Coronary artery (tissue), 2 donors: ENCODE results near the gene PXDN.
"Not testable (repeated sequence)": the region's sequence is repeated elsewhere in the genome, so short reads cannot be mapped to it uniquely, and the experiment has no call there.

Experiments used
- DNase-seq: peaks from one replicate; pipeline ENCODE4 v3.0.0-alpha.2; 2017; ENCODE audit warnings: low spot score
- H3K27ac ChIP-seq, 2 donors: fragments of 200-600 bp; sonication (generic); one replicate each; pipeline ENCODE4 v1.5.1; 2016 to 2019
- H3K4me3 ChIP-seq: fragments of 200-600 bp; sonication (generic); 2 replicates; pipeline ENCODE4 v1.5.1; 2016; ENCODE audit warnings: mild to moderate bottlenecking, moderate library complexity
- CTCF ChIP-seq: fragments of 200-600 bp; sonication (generic); IDR thresholded peaks from one replicate; pipeline ENCODE4 v1.5.1; 2019; ENCODE audit warnings: antibody characterized with exemption

PXDN gene

GRCh38 chr2:1681017-1681318 is 63.3 kb downstream of the PXDN start:
- no peak for TF ChIP-seq CTCF
- no peak for DNase-seq
- Histone ChIP-seq H3K4me3 (no peak overlapping the region), H3K27ac (no peak overlapping the region)

GRCh38 chr2:1680222-1681016 is 63.9 kb downstream of the PXDN start:
- no peak for DNase-seq
- no peak overlapping the region for H3K27ac ChIP-seq
- TF ChIP-seq CTCF = no peak
- H3K4me3 ChIP-seq = no peak overlapping the region

GRCh38 chr2:1679488-1680039 is 64.8 kb downstream of the PXDN start:
- H3K27ac ChIP-seq, H3K4me3 ChIP-seq, DNase-seq: not testable (repeated sequence)

GRCh38 chr2:1679065-1679464 is 65.2 kb downstream of the PXDN start:
- H3K27ac ChIP-seq, H3K4me3 ChIP-seq, DNase-seq: not testable (repeated sequence)

GRCh38 chr2:1678609-1679008 is 65.7 kb downstream of the PXDN start:
- Histone ChIP-seq H3K27ac (no peak overlapping the region), H3K4me3 (no peak overlapping the region)
- TF ChIP-seq CTCF = no peak
- DNase-seq = no peak

- no peak for TF ChIP-seq CTCF
- no peak overlapping the region for H3K4me3 ChIP-seq
- no peak overlapping the region for H3K27ac ChIP-seq
- DNase-seq = no peak
These were observed 66.5 kb downstream of the PXDN start for GRCh38 chr2:1677821-1678165.

GRCh38 chr2:1676913-1677820 is 67.1 kb downstream of the PXDN start:
- Histone ChIP-seq H3K4me3 (no peak overlapping the region), H3K27ac (peak overlapping the region in 1 of 2 donors; percentile 69)
- TF ChIP-seq CTCF = no peak
- DNase-seq = no peak
